ENCODE measurements around the gene GALNT3. TPM values are rescaled to one million over a fixed set of nuclear protein-coding genes. Genes with fewer than 3 reads are reported as not detected.

The GALNT3 gene
- total and polyA plus RNA-seq, 5 experiments from 2014 or later = 0.25 to 3.2 (median 1.6) TPM; not detected in 1

GRCh38 chr2:165815299-165816141 is 21.5 kb upstream of the GALNT3 start:
- H3K27me3 Mint-ChIP-seq = peaks cover 0 to 1% (median 0%) of the 10 kb centered on the region in 5 donors
- H3K27ac Mint-ChIP-seq = peak overlapping the region in 1 of 10 donors; percentile 44
- H3K4me3 Mint-ChIP-seq = peak overlapping the region in 1 of 10 donors; percentile 21
- POLR2A ChIA-PET = no interaction called here
- peaks cover 0 to 28% (median 0%) of the 10 kb centered on the region in 4 donors for H3K4me1 Mint-ChIP-seq
- ATAC-seq (no peak), DNase-seq (no peak)
- H3K36me3 Mint-ChIP-seq = peaks cover 6 to 18% (median 18%) of the 10 kb centered on the region in 3 donors
- H3K9me3 Mint-ChIP-seq = no peaks in the 10 kb centered on the region

- H3K36me3 Mint-ChIP-seq = peaks cover 6 to 23% (median 23%) of the 10 kb centered on the region in 3 donors
- H3K4me3 Mint-ChIP-seq = no peak overlapping the region
- H3K9me3 Mint-ChIP-seq = no peaks in the 10 kb centered on the region
- POLR2A ChIA-PET = no interaction called here
- peaks cover 0 to 28% (median 0%) of the 10 kb centered on the region in 4 donors for H3K4me1 Mint-ChIP-seq
- H3K27me3 Mint-ChIP-seq = peaks cover 0 to 1% (median 0%) of the 10 kb centered on the region in 5 donors
- ATAC-seq (no peak), DNase-seq (no peak)
- no peak overlapping the region for H3K27ac Mint-ChIP-seq
Measured at GRCh38 chr2:165814473-165814872, 20.4 kb upstream of the GALNT3 start.

GRCh38 chr2:165811592-165812370 is 17.7 kb upstream of the GALNT3 start:
- Mint-ChIP-seq H3K4me3 (no peak overlapping the region), H3K36me3 (peaks cover 4 to 21% (median 10%) of the 10 kb centered on the region in 3 donors), H3K9me3 (no peaks in the 10 kb centered on the region), H3K27me3 (no peaks in the 10 kb centered on the region), H3K27ac (no peak overlapping the region), H3K4me1 (peaks cover 0 to 15% (median 0%) of the 10 kb centered on the region in 4 donors)
- POLR2A ChIA-PET = no interaction called here
- no peak for DNase-seq
- ATAC-seq = no peak

GRCh38 chr2:165810418-165810817 is 16.4 kb upstream of the GALNT3 start:
- Mint-ChIP-seq H3K36me3 (peaks cover 4 to 14% (median 10%) of the 10 kb centered on the region in 3 donors), H3K4me1 (peaks cover 0 to 6% (median 0%) of the 10 kb centered on the region in 4 donors), H3K27ac (no peak overlapping the region), H3K27me3 (no peaks in the 10 kb centered on the region), H3K9me3 (no peaks in the 10 kb centered on the region), H3K4me3 (no peak overlapping the region)
- ATAC-seq (no peak), DNase-seq (no peak)
- POLR2A ChIA-PET = no interaction called here

GRCh38 chr2:165804719-165805118 is 10.7 kb upstream of the GALNT3 start:
- Mint-ChIP-seq H3K4me3 (no peak overlapping the region), H3K4me1 (no peaks in the 10 kb centered on the region)
- no peak for ATAC-seq

GRCh38 chr2:165803123-165803760 is 9.2 kb upstream of the GALNT3 start:
- Mint-ChIP-seq H3K27me3 (peaks cover 0 to 20% (median 0%) of the 10 kb centered on the region in 5 donors), H3K4me1 (no peaks in the 10 kb centered on the region), H3K9me3 (peaks cover 0 to 9% (median 0%) of the 10 kb centered on the region in 9 donors), H3K4me3 (no peak overlapping the region), H3K36me3 (peaks cover 8 to 22% (median 14%) of the 10 kb centered on the region in 3 donors), H3K27ac (no peak overlapping the region)
- DNase-seq (no peak), ATAC-seq (no peak)
- POLR2A ChIA-PET = interaction anchor here (0.6 kb wide), 1 partner anchor 35 kb away, joined by 5 read pairs; no protein-coding TSS in a partner anchor

More at GRCh38 chr2:165804719-165805118, 10.7 kb upstream of the GALNT3 start:
- POLR2A ChIA-PET = no interaction called here
- Mint-ChIP-seq H3K27ac (no peak overlapping the region), H3K36me3 (peaks cover 10 to 20% (median 18%) of the 10 kb centered on the region in 3 donors), H3K9me3 (peaks cover 0 to 6% (median 0%) of the 10 kb centered on the region in 9 donors), H3K27me3 (peaks cover 0 to 17% (median 0%) of the 10 kb centered on the region in 5 donors)
- no peak for DNase-seq

GRCh38 chr2:165801176-165801575 is 7.1 kb upstream of the GALNT3 start:
- Mint-ChIP-seq H3K4me3 (no peak overlapping the region), H3K27me3 (peaks cover under 1 to 23% (median 4%) of the 10 kb centered on the region in 5 donors), H3K4me1 (peaks cover 0 to 6% (median 0%) of the 10 kb centered on the region in 4 donors), H3K9me3 (peaks cover 0 to 9% (median 0%) of the 10 kb centered on the region in 9 donors), H3K36me3 (peaks cover 8 to 18% (median 9%) of the 10 kb centered on the region in 3 donors), H3K27ac (no peak overlapping the region)
- POLR2A ChIA-PET = no interaction called here
- ATAC-seq (no peak), DNase-seq (no peak)

GRCh38 chr2:165796819-165797530 is 2.9 kb upstream of the GALNT3 start:
- no peak overlapping the region for H3K27ac Mint-ChIP-seq
- POLR2A ChIA-PET = no interaction called here

GRCh38 chr2:165796129-165796528 is 2.1 kb upstream of the GALNT3 start:
- peaks cover 10 to 40% (median 16%) of the 10 kb centered on the region in 4 donors for H3K4me1 Mint-ChIP-seq
- peak overlapping the region in 1 of 10 donors; percentile 26 for H3K4me3 Mint-ChIP-seq

More at GRCh38 chr2:165796819-165797530, 2.9 kb upstream of the GALNT3 start:
- peaks cover 10 to 37% (median 16%) of the 10 kb centered on the region in 4 donors for H3K4me1 Mint-ChIP-seq
- no peak for ATAC-seq
- DNase-seq = no peak
- peaks cover 10 to 49% (median 22%) of the 10 kb centered on the region in 5 donors for H3K27me3 Mint-ChIP-seq
- H3K36me3 Mint-ChIP-seq = peaks cover 4 to 20% (median 8%) of the 10 kb centered on the region in 3 donors
- H3K9me3 Mint-ChIP-seq = peaks cover 0 to 9% (median 0%) of the 10 kb centered on the region in 9 donors
- peak overlapping the region in 1 of 10 donors; percentile 63 for H3K4me3 Mint-ChIP-seq

GRCh38 chr2:165795011-165795410 is 964 bp upstream of the GALNT3 start:
- peaks cover 10 to 40% (median 16%) of the 10 kb centered on the region in 4 donors for H3K4me1 Mint-ChIP-seq
- ATAC-seq (no peak), DNase-seq (no peak)
- peaks cover 0 to 7% (median 0%) of the 10 kb centered on the region in 9 donors for H3K9me3 Mint-ChIP-seq
- POLR2A ChIA-PET = no interaction called here
- peak overlapping the region in 4 of 10 donors; percentile 74 to 95 (median 86) for H3K27ac Mint-ChIP-seq
- peak overlapping the region in 9 of 10 donors; percentile 77 to 93 (median 89) for H3K4me3 Mint-ChIP-seq
- H3K27me3 Mint-ChIP-seq = peaks cover 14 to 43% (median 23%) of the 10 kb centered on the region in 5 donors
- peaks cover 0 to 8% (median 4%) of the 10 kb centered on the region in 3 donors for H3K36me3 Mint-ChIP-seq

More at GRCh38 chr2:165796129-165796528, 2.1 kb upstream of the GALNT3 start:
- H3K9me3 Mint-ChIP-seq = peaks cover 0 to 9% (median 0%) of the 10 kb centered on the region in 9 donors
- H3K36me3 Mint-ChIP-seq = peaks cover 0 to 14% (median 8%) of the 10 kb centered on the region in 3 donors
- peaks cover 14 to 53% (median 23%) of the 10 kb centered on the region in 5 donors for H3K27me3 Mint-ChIP-seq
- POLR2A ChIA-PET = no interaction called here
- H3K27ac Mint-ChIP-seq = no peak overlapping the region
- ATAC-seq (no peak), DNase-seq (no peak)

GRCh38 chr2:165794536-165794928 is 485 bp upstream of the GALNT3 start:
- DNase-seq (peak in 8 of 10 donors; percentile 2 to 64 (median 31)), ATAC-seq (peak; percentile 89)
- POLR2A ChIA-PET = no interaction called here
- peaks cover 10 to 40% (median 16%) of the 10 kb centered on the region in 4 donors for H3K4me1 Mint-ChIP-seq
- H3K27ac Mint-ChIP-seq = peak overlapping the region in 7 of 10 donors; percentile 44 to 95 (median 62)
- peaks cover 0 to 2% (median 0%) of the 10 kb centered on the region in 9 donors for H3K9me3 Mint-ChIP-seq
- H3K4me3 Mint-ChIP-seq = peak overlapping the region; percentile 77 to 93 (median 90)
- peaks cover 0 to 4% (median 4%) of the 10 kb centered on the region in 3 donors for H3K36me3 Mint-ChIP-seq
- H3K27me3 Mint-ChIP-seq = peaks cover 14 to 38% (median 23%) of the 10 kb centered on the region in 5 donors

Data from naive thymus-derived CD8-positive, alpha-beta T cell (primary cell).